ENCODE results near the gene DZIP1. TPM values are rescaled to one million over a fixed set of nuclear protein-coding genes. Genes with fewer than 3 reads are reported as not detected.

The DZIP1 gene
- total RNA-seq, 1 donor from 2014 or later = 11.0 TPM

- H3K4me3 ChIP-seq (ENCODE audit: low read length in 3 of 3) = no peak overlapping the region
- H3K36me3 ChIP-seq (ENCODE audit: control insufficient read depth in 3 of 3, insufficient read depth in 3 of 3, low read length in 3 of 3) = no peaks in the 10 kb centered on the region
- H3K27ac ChIP-seq (ENCODE audit: low read depth, low read length) = no peak overlapping the region
- no peak overlapping the region for H3K9ac ChIP-seq (ENCODE audit: low read depth in 1 of 3, low read length in 3 of 3)
- H3K9me3 ChIP-seq (ENCODE audit: control insufficient read depth in 3 of 3, low read length in 3 of 3) = no peaks in the 10 kb centered on the region
- H3K27me3 ChIP-seq (ENCODE audit: control insufficient read depth in 3 of 3, insufficient read depth in 3 of 3, low read length in 3 of 3) = peaks cover 22 to 27% (median 26%) of the 10 kb centered on the region in 3 donors
- peaks cover 0 to 4% (median 0%) of the 10 kb centered on the region in 3 donors for H3K4me1 ChIP-seq (ENCODE audit: control insufficient read depth in 3 of 3, insufficient read depth in 3 of 3, low read length in 3 of 3)
Observed at GRCh38 chr13:95557013-95557412, 87.5 kb downstream of the DZIP1 start.

GRCh38 chr13:95553581-95554385, 90.7 kb downstream of the DZIP1 start:
- H3K9me3 ChIP-seq (ENCODE audit: control insufficient read depth in 3 of 3, low read length in 3 of 3) = no peaks in the 10 kb centered on the region
- no peak overlapping the region for H3K9ac ChIP-seq (ENCODE audit: low read depth in 1 of 3, low read length in 3 of 3)
- no peak overlapping the region for H3K4me3 ChIP-seq (ENCODE audit: low read length in 3 of 3)
- H3K27ac ChIP-seq (ENCODE audit: low read depth, low read length) = no peak overlapping the region
- peaks cover 25 to 40% (median 39%) of the 10 kb centered on the region in 3 donors for H3K27me3 ChIP-seq (ENCODE audit: control insufficient read depth in 3 of 3, insufficient read depth in 3 of 3, low read length in 3 of 3)
- H3K36me3 ChIP-seq (ENCODE audit: control insufficient read depth in 3 of 3, insufficient read depth in 3 of 3, low read length in 3 of 3) = no peaks in the 10 kb centered on the region
- peaks cover 0 to 4% (median 0%) of the 10 kb centered on the region in 3 donors for H3K4me1 ChIP-seq (ENCODE audit: control insufficient read depth in 3 of 3, insufficient read depth in 3 of 3, low read length in 3 of 3)

GRCh38 chr13:95552539-95553441, 91.7 kb downstream of the DZIP1 start, which contains the start of gene CLDN10:
Gene CLDN10 (plus strand): TSS chr13:95552720. CDS start chr13:95552754, 34 bp downstream.
- no peaks in the 10 kb centered on the region for H3K36me3 ChIP-seq (ENCODE audit: control insufficient read depth in 3 of 3, insufficient read depth in 3 of 3, low read length in 3 of 3)
- no peak within 1 kb of the TSS for H3K27ac ChIP-seq (ENCODE audit: low read depth, low read length)
- peaks cover 25 to 40% (median 36%) of the 10 kb centered on the region in 3 donors for H3K27me3 ChIP-seq (ENCODE audit: control insufficient read depth in 3 of 3, insufficient read depth in 3 of 3, low read length in 3 of 3)
- H3K9me3 ChIP-seq (ENCODE audit: control insufficient read depth in 3 of 3, low read length in 3 of 3) = no peaks in the 10 kb centered on the region
- H3K4me3 ChIP-seq (ENCODE audit: low read length in 3 of 3) = no peak within 1 kb of the TSS
- no peak within 1 kb of the TSS for H3K9ac ChIP-seq (ENCODE audit: low read depth in 1 of 3, low read length in 3 of 3)
- H3K4me1 ChIP-seq (ENCODE audit: control insufficient read depth in 3 of 3, insufficient read depth in 3 of 3, low read length in 3 of 3) = peaks cover 0 to 4% (median 0%) of the 10 kb centered on the region in 3 donors

GRCh38 chr13:95552208-95552538, 92.3 kb downstream of the DZIP1 start:
- Histone ChIP-seq H3K27me3 (ENCODE audit: control insufficient read depth in 3 of 3, insufficient read depth in 3 of 3, low read length in 3 of 3) (peaks cover 25 to 40% (median 36%) of the 10 kb centered on the region in 3 donors), H3K4me1 (ENCODE audit: control insufficient read depth in 3 of 3, insufficient read depth in 3 of 3, low read length in 3 of 3) (peaks cover 0 to 4% (median 0%) of the 10 kb centered on the region in 3 donors), H3K36me3 (ENCODE audit: control insufficient read depth in 3 of 3, insufficient read depth in 3 of 3, low read length in 3 of 3) (no peaks in the 10 kb centered on the region)

GRCh38 chr13:95547531-95548167, 96.9 kb downstream of the DZIP1 start:
- H3K4me3 ChIP-seq (ENCODE audit: low read length in 3 of 3) = no peak overlapping the region
- peaks cover 7 to 23% (median 19%) of the 10 kb centered on the region in 3 donors for H3K27me3 ChIP-seq (ENCODE audit: control insufficient read depth in 3 of 3, insufficient read depth in 3 of 3, low read length in 3 of 3)
- no peak overlapping the region for H3K9ac ChIP-seq (ENCODE audit: low read depth in 1 of 3, low read length in 3 of 3)

More at GRCh38 chr13:95552208-95552538, 92.3 kb downstream of the DZIP1 start:
- H3K9ac ChIP-seq (ENCODE audit: low read depth in 1 of 3, low read length in 3 of 3) = no peak overlapping the region
- no peaks in the 10 kb centered on the region for H3K9me3 ChIP-seq (ENCODE audit: control insufficient read depth in 3 of 3, low read length in 3 of 3)
- H3K4me3 ChIP-seq (ENCODE audit: low read length in 3 of 3) = no peak overlapping the region
- no peak overlapping the region for H3K27ac ChIP-seq (ENCODE audit: low read depth, low read length)

GRCh38 chr13:95546919-95547318, 97.6 kb downstream of the DZIP1 start:
- Histone ChIP-seq H3K4me3 (ENCODE audit: low read length in 3 of 3) (no peak overlapping the region), H3K9ac (ENCODE audit: low read depth in 1 of 3, low read length in 3 of 3) (no peak overlapping the region), H3K4me1 (ENCODE audit: control insufficient read depth in 3 of 3, insufficient read depth in 3 of 3, low read length in 3 of 3) (peaks cover 0 to 2% (median 0%) of the 10 kb centered on the region in 3 donors), H3K27me3 (ENCODE audit: control insufficient read depth in 3 of 3, insufficient read depth in 3 of 3, low read length in 3 of 3) (peaks cover 2 to 17% (median 14%) of the 10 kb centered on the region in 3 donors), H3K27ac (ENCODE audit: low read depth, low read length) (no peak overlapping the region), H3K9me3 (ENCODE audit: control insufficient read depth in 3 of 3, low read length in 3 of 3) (no peaks in the 10 kb centered on the region), H3K36me3 (ENCODE audit: control insufficient read depth in 3 of 3, insufficient read depth in 3 of 3, low read length in 3 of 3) (no peaks in the 10 kb centered on the region)

More at GRCh38 chr13:95547531-95548167, 96.9 kb downstream of the DZIP1 start:
- Histone ChIP-seq H3K27ac (ENCODE audit: low read depth, low read length) (no peak overlapping the region), H3K9me3 (ENCODE audit: control insufficient read depth in 3 of 3, low read length in 3 of 3) (no peaks in the 10 kb centered on the region), H3K36me3 (ENCODE audit: control insufficient read depth in 3 of 3, insufficient read depth in 3 of 3, low read length in 3 of 3) (no peaks in the 10 kb centered on the region), H3K4me1 (ENCODE audit: control insufficient read depth in 3 of 3, insufficient read depth in 3 of 3, low read length in 3 of 3) (peaks cover 0 to 1% (median 0%) of the 10 kb centered on the region in 3 donors)

GRCh38 chr13:95544293-95544692, 100.2 kb downstream of the DZIP1 start:
- H3K9me3 ChIP-seq (ENCODE audit: control insufficient read depth in 3 of 3, low read length in 3 of 3) = no peaks in the 10 kb centered on the region
- H3K27me3 ChIP-seq (ENCODE audit: control insufficient read depth in 3 of 3, insufficient read depth in 3 of 3, low read length in 3 of 3) = peaks cover 0 to 4% (median 2%) of the 10 kb centered on the region in 3 donors
- H3K4me1 ChIP-seq (ENCODE audit: control insufficient read depth in 3 of 3, insufficient read depth in 3 of 3, low read length in 3 of 3) = peaks cover 5 to 18% (median 13%) of the 10 kb centered on the region in 3 donors
- no peak overlapping the region for H3K4me3 ChIP-seq (ENCODE audit: low read length in 3 of 3)
- H3K36me3 ChIP-seq (ENCODE audit: control insufficient read depth in 3 of 3, insufficient read depth in 3 of 3, low read length in 3 of 3) = no peaks in the 10 kb centered on the region
- H3K27ac ChIP-seq (ENCODE audit: low read depth, low read length) = no peak overlapping the region
- H3K9ac ChIP-seq (ENCODE audit: low read depth in 1 of 3, low read length in 3 of 3) = no peak overlapping the region

GRCh38 chr13:95541911-95542474, 102.5 kb downstream of the DZIP1 start:
- Histone ChIP-seq H3K4me3 (ENCODE audit: low read length in 3 of 3) (no peak overlapping the region), H3K9ac (ENCODE audit: low read depth in 1 of 3, low read length in 3 of 3) (no peak overlapping the region), H3K4me1 (ENCODE audit: control insufficient read depth in 3 of 3, insufficient read depth in 3 of 3, low read length in 3 of 3) (peaks cover 5 to 18% (median 13%) of the 10 kb centered on the region in 3 donors), H3K27me3 (ENCODE audit: control insufficient read depth in 3 of 3, insufficient read depth in 3 of 3, low read length in 3 of 3) (peaks cover 0 to 2% (median under 1%) of the 10 kb centered on the region in 3 donors), H3K36me3 (ENCODE audit: control insufficient read depth in 3 of 3, insufficient read depth in 3 of 3, low read length in 3 of 3) (no peaks in the 10 kb centered on the region), H3K9me3 (ENCODE audit: control insufficient read depth in 3 of 3, low read length in 3 of 3) (no peaks in the 10 kb centered on the region), H3K27ac (ENCODE audit: low read depth, low read length) (no peak overlapping the region)

- H3K9ac ChIP-seq (ENCODE audit: low read depth in 1 of 3, low read length in 3 of 3) = no peak overlapping the region
- H3K4me1 ChIP-seq (ENCODE audit: control insufficient read depth in 3 of 3, insufficient read depth in 3 of 3, low read length in 3 of 3) = peaks cover 5 to 18% (median 13%) of the 10 kb centered on the region in 3 donors
- H3K9me3 ChIP-seq (ENCODE audit: control insufficient read depth in 3 of 3, low read length in 3 of 3) = no peaks in the 10 kb centered on the region
- H3K27me3 ChIP-seq (ENCODE audit: control insufficient read depth in 3 of 3, insufficient read depth in 3 of 3, low read length in 3 of 3) = no peaks in the 10 kb centered on the region
- no peaks in the 10 kb centered on the region for H3K36me3 ChIP-seq (ENCODE audit: control insufficient read depth in 3 of 3, insufficient read depth in 3 of 3, low read length in 3 of 3)
- peak overlapping the region in 1 of 3 donors; percentile 31 for H3K4me3 ChIP-seq (ENCODE audit: low read length in 3 of 3)
- no peak overlapping the region for H3K27ac ChIP-seq (ENCODE audit: low read depth, low read length)
Observed at GRCh38 chr13:95541308-95541707, 103.2 kb downstream of the DZIP1 start.

All from skeletal muscle tissue (tissue), 4 donors.